GM18951 (cell line): ENCODE data around the gene COL4A1.

Experiments used
- POLR2A ChIP-seq: IDR thresholded peaks from 4 replicates; pipeline ENCODE4 v1.6.1; 2011; ENCODE audit warnings: mild to moderate bottlenecking; ENCODE audit not compliant: insufficient read length, insufficient read depth; ENCODE audit errors: extremely low read depth
- in situ Hi-C: fragments of 300-500 bp; cut with MboI; formaldehyde crosslinking; loops from one replicate; pipeline ENCODE4 v1.12.0; 2022; ENCODE audit warnings: low sequenced_read_pairs, mixed read lengths, inconsistent platforms; ENCODE audit not compliant: unreplicated experiment

COL4A1 gene

GRCh38 chr13:110250258-110250891 lies 56.6 kb downstream of the COL4A1 start:
- no peak for TF ChIP-seq POLR2A
- in situ Hi-C loops: no loop called here

- in situ Hi-C loops: no loop called here
- TF ChIP-seq POLR2A: no peak
Observed at GRCh38 chr13:110249326-110249725, 57.6 kb downstream of the COL4A1 start.

- TF ChIP-seq POLR2A: no peak
- in situ Hi-C loops: no loop called here
Observed at GRCh38 chr13:110248449-110249143, 58.4 kb downstream of the COL4A1 start.

GRCh38 chr13:110246530-110246929 lies 60.4 kb downstream of the COL4A1 start:
- in situ Hi-C loops: no loop called here
- TF ChIP-seq POLR2A: no peak

- TF ChIP-seq POLR2A: no peak
- in situ Hi-C loops: no loop called here
Observed at GRCh38 chr13:110245416-110245899, 61.5 kb downstream of the COL4A1 start.

- TF ChIP-seq POLR2A: no peak
- in situ Hi-C loops: no loop called here
Observed at GRCh38 chr13:110244976-110245375, 62.0 kb downstream of the COL4A1 start.

GRCh38 chr13:110244071-110244830 lies 62.7 kb downstream of the COL4A1 start:
- in situ Hi-C loops: no loop called here
- no peak for TF ChIP-seq POLR2A

- in situ Hi-C loops: no loop called here
- TF ChIP-seq POLR2A: no peak
Observed at GRCh38 chr13:110242615-110243014, 64.3 kb downstream of the COL4A1 start.

GRCh38 chr13:110240943-110241342 lies 66.0 kb downstream of the COL4A1 start:
- TF ChIP-seq POLR2A: no peak
- in situ Hi-C loops: no loop called here

GRCh38 chr13:110240352-110240751 lies 66.6 kb downstream of the COL4A1 start:
- in situ Hi-C loops: no loop called here
- TF ChIP-seq POLR2A: no peak

GRCh38 chr13:110239280-110240125 lies 67.5 kb downstream of the COL4A1 start:
- in situ Hi-C loops: no loop called here
- no peak for TF ChIP-seq POLR2A

- in situ Hi-C loops: no loop called here
- TF ChIP-seq POLR2A: no peak
Observed at GRCh38 chr13:110238818-110239195, 68.2 kb downstream of the COL4A1 start.
